ENCODE measurements around the gene SLC12A5.

DNA sequence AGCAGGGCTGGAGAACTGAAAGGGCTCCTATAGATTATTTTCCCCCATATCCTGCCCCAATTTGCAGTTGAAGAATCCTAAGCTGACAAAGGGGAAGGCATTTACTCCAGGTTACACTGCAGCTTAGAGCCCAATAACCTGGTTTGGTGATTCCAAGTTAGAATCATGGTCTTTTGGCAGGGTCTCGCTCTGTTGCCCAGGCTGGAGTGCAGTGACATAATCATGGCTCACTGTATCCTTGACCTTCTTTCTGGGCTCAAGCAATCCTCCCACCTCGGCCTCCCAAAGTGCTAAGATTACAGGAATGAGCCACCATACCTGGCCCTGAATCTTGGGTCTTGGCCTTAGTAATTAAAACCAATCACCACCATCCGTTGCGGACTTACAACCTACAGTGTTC lies 21.3 kb upstream of the SLC12A5 start:
- TF ChIP-seq, protein P1, sequence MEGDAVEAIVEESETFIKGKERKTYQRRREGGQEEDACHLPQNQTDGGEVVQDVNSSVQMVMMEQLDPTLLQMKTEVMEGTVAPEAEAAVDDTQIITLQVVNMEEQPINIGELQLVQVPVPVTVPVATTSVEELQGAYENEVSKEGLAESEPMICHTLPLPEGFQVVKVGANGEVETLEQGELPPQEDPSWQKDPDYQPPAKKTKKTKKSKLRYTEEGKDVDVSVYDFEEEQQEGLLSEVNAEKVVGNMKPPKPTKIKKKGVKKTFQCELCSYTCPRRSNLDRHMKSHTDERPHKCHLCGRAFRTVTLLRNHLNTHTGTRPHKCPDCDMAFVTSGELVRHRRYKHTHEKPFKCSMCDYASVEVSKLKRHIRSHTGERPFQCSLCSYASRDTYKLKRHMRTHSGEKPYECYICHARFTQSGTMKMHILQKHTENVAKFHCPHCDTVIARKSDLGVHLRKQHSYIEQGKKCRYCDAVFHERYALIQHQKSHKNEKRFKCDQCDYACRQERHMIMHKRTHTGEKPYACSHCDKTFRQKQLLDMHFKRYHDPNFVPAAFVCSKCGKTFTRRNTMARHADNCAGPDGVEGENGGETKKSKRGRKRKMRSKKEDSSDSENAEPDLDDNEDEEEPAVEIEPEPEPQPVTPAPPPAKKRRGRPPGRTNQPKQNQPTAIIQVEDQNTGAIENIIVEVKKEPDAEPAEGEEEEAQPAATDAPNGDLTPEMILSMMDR (IDR thresholded peaks at IDR 0.05): no peak
- no peak for TF ChIP-seq POLR2A (IDR thresholded peaks at IDR 0.05)
